Activated CD4-positive, alpha-beta T cell treated with anti-CD3 and anti-CD28 coated beads for 36 hours (primary cell): ENCODE data around the gene DLX3. TPM values are rescaled to one million over a fixed set of nuclear protein-coding genes. Genes with fewer than 3 reads are reported as not detected.

Experiments used
- ATAC-seq: fragments of 200-7000 bp; cut with Tn5 transposase; one replicate; pipeline ENCODE4 v1.10.0; 2021; ENCODE audit warnings: mild to moderate bottlenecking, moderate library complexity
- CTCF ChIA-PET: fragments of 350-600 bp; sonication (Branson Sonifier 250); formaldehyde crosslinking; loops from one replicate; lab custom pipeline; 2021; ENCODE audit warnings: antibody characterized with exemption; lab: Charles Lee
- POLR2A ChIA-PET: fragments of 350-600 bp; sonication (Branson Sonifier 250); formaldehyde crosslinking; loops from one replicate; lab custom pipeline; 2021; ENCODE audit warnings: antibody characterized with exemption, inconsistent platforms; lab: Charles Lee
- DNase-seq: peaks from one replicate; pipeline ENCODE4 v3.0.0-alpha.2; 2020
- H3K27ac Mint-ChIP-seq: one replicate; pipeline ENCODE4 v1.8.0; 2021; ENCODE audit warnings: mixed read lengths
- H3K27me3 Mint-ChIP-seq: one replicate; pipeline ENCODE4 v1.8.0; 2021; ENCODE audit warnings: mixed read lengths
- H3K36me3 Mint-ChIP-seq: one replicate; pipeline ENCODE4 v1.8.0; 2021; ENCODE audit warnings: low read depth, mixed read lengths
- H3K4me1 Mint-ChIP-seq: one replicate; pipeline ENCODE4 v1.8.0; 2021; ENCODE audit warnings: mixed read lengths
- H3K4me3 Mint-ChIP-seq: one replicate; pipeline ENCODE4 v1.8.0; 2021; ENCODE audit warnings: mild to moderate bottlenecking, moderate library complexity, mixed read lengths
- H3K9me3 Mint-ChIP-seq: one replicate; pipeline ENCODE4 v1.8.0; 2021; ENCODE audit warnings: low read depth, mixed read lengths
- intact Hi-C, 2 experiments: fragments of 100-400 bp; cut with DNase I in 1 of 2; cut with micrococcal nuclease in 1 of 2; formaldehyde crosslinking; loops; one replicate each; pipeline versions ENCODE4 v1.14.2 to v1.15.1; 2022 to 2024; cut with DNase I, micrococcal nuclease
- total RNA-seq, 2 experiments: library from RNA; stranded (reverse); gene quantifications; one replicate each; pipeline ENCODE4 v1.2.3, GENCODE V29; 2021

DLX3 gene
- total RNA-seq, 2 experiments from 2014 or later, result 0.09 TPM; not detected in 1

- no peak overlapping the region for H3K27ac Mint-ChIP-seq
- ATAC-seq (no peak), DNase-seq (no peak)
- no peaks in the 10 kb centered on the region for H3K4me1 Mint-ChIP-seq
- ChIA-PET CTCF (interaction anchor here (2.0 to 3.4 kb wide), 2 partner anchors 9 to 28 kb away, joined by 9 to 19 read pairs; no protein-coding TSS in a partner anchor), POLR2A (no interaction called here)
- no peak overlapping the region for H3K4me3 Mint-ChIP-seq
- H3K9me3 Mint-ChIP-seq, result no peaks in the 10 kb centered on the region
- H3K36me3 Mint-ChIP-seq, result no peaks in the 10 kb centered on the region
- intact Hi-C loops, result no loop called here
- H3K27me3 Mint-ChIP-seq, result peaks cover 19% of the 10 kb centered on the region
Measured at GRCh38 chr17:49980703-49981197, 14.3 kb downstream of the DLX3 start.

- no peaks in the 10 kb centered on the region for H3K4me1 Mint-ChIP-seq
- no peaks in the 10 kb centered on the region for H3K36me3 Mint-ChIP-seq
- H3K27me3 Mint-ChIP-seq, result peaks cover 20% of the 10 kb centered on the region
- ATAC-seq (no peak), DNase-seq (no peak)
- H3K9me3 Mint-ChIP-seq, result no peaks in the 10 kb centered on the region
- no peak overlapping the region for H3K27ac Mint-ChIP-seq
- no peak overlapping the region for H3K4me3 Mint-ChIP-seq
- intact Hi-C loops, result no loop called here
- CTCF ChIA-PET, result interaction anchor here (2.0 to 10.4 kb wide), 3 partner anchors 10 to 28 kb away, joined by 9 to 106 read pairs (median 19); partner anchors contain the start of gene DLX3
- POLR2A ChIA-PET, result no interaction called here
Measured at GRCh38 chr17:49979748-49980479, 15.1 kb downstream of the DLX3 start.

GRCh38 chr17:49978501-49978900 is 16.5 kb downstream of the DLX3 start:
- H3K27me3 Mint-ChIP-seq, result peaks cover 30% of the 10 kb centered on the region
- intact Hi-C loops, result no loop called here
- H3K27ac Mint-ChIP-seq, result no peak overlapping the region
- DNase-seq (no peak), ATAC-seq (no peak)
- ChIA-PET CTCF (interaction anchor here (0.6 to 10.4 kb wide), 5 partner anchors 11 to 85 kb away, joined by 3 to 106 read pairs (median 9); partner anchors contain the start of gene DLX3), POLR2A (interaction anchor here (0.5 kb wide), 1 partner anchor 206 kb away, joined by 4 read pairs; no protein-coding TSS in a partner anchor)
- no peak overlapping the region for H3K4me3 Mint-ChIP-seq
- no peaks in the 10 kb centered on the region for H3K9me3 Mint-ChIP-seq
- no peaks in the 10 kb centered on the region for H3K4me1 Mint-ChIP-seq
- H3K36me3 Mint-ChIP-seq, result no peaks in the 10 kb centered on the region

GRCh38 chr17:49977463-49978389 is 17.3 kb downstream of the DLX3 start:
- Mint-ChIP-seq H3K27ac (no peak overlapping the region), H3K36me3 (no peaks in the 10 kb centered on the region), H3K4me1 (no peaks in the 10 kb centered on the region), H3K27me3 (peaks cover 28% of the 10 kb centered on the region), H3K4me3 (no peak overlapping the region), H3K9me3 (no peaks in the 10 kb centered on the region)
- no peak for DNase-seq
- ChIA-PET CTCF (interaction anchor here (0.6 to 10.4 kb wide), 10 partner anchors 21 to 421 kb away, joined by 3 to 106 read pairs (median 4); partner anchors contain the start of gene DLX3), POLR2A (interaction anchor here (0.5 kb wide), 1 partner anchor 207 kb away, joined by 4 read pairs; no protein-coding TSS in a partner anchor)
- intact Hi-C loops, result no loop called here
- no peak for ATAC-seq

- DNase-seq (no peak), ATAC-seq (no peak)
- H3K4me3 Mint-ChIP-seq, result no peak overlapping the region
- no peaks in the 10 kb centered on the region for H3K9me3 Mint-ChIP-seq
- ChIA-PET CTCF (interaction anchor here (0.7 to 10.4 kb wide), 7 partner anchors 22 to 420 kb away, joined by 3 to 106 read pairs (median 4); partner anchors contain the start of gene DLX3), POLR2A (interaction anchor here (0.6 kb wide), 1 partner anchor 9 kb away, joined by 4 read pairs; no protein-coding TSS in a partner anchor)
- no peak overlapping the region for H3K27ac Mint-ChIP-seq
- H3K27me3 Mint-ChIP-seq, result peaks cover 28% of the 10 kb centered on the region
- no peaks in the 10 kb centered on the region for H3K36me3 Mint-ChIP-seq
- intact Hi-C loops, result no loop called here
- H3K4me1 Mint-ChIP-seq, result peaks cover 3% of the 10 kb centered on the region
Measured at GRCh38 chr17:49976828-49977202, 18.2 kb downstream of the DLX3 start.

- Mint-ChIP-seq H3K4me3 (no peak overlapping the region), H3K27ac (no peak overlapping the region), H3K36me3 (no peaks in the 10 kb centered on the region), H3K4me1 (peaks cover 8% of the 10 kb centered on the region), H3K9me3 (no peaks in the 10 kb centered on the region), H3K27me3 (peaks cover 30% of the 10 kb centered on the region)
- CTCF ChIA-PET, result interaction anchor here (0.9 to 10.4 kb wide), 6 partner anchors 22 to 419 kb away, joined by 3 to 106 read pairs (median 4); partner anchors contain the start of gene DLX3
- POLR2A ChIA-PET, result interaction anchor here (0.6 kb wide), 2 partner anchors 9 to 60 kb away, joined by 3 to 4 read pairs; no protein-coding TSS in a partner anchor
- DNase-seq, result no peak
- no peak for ATAC-seq
- intact Hi-C loops, result no loop called here
Measured at GRCh38 chr17:49976163-49976827, 18.7 kb downstream of the DLX3 start.

GRCh38 chr17:49975531-49975930 is 19.5 kb downstream of the DLX3 start:
- ChIA-PET POLR2A (interaction anchor here (0.6 kb wide), 1 partner anchor 60 kb away, joined by 3 read pairs; no protein-coding TSS in a partner anchor), CTCF (interaction anchor here (1.1 to 10.4 kb wide), 4 partner anchors 23 to 418 kb away, joined by 3 to 106 read pairs (median 4); partner anchors contain the start of gene DLX3)
- no peaks in the 10 kb centered on the region for H3K9me3 Mint-ChIP-seq
- H3K27ac Mint-ChIP-seq, result no peak overlapping the region
- no peak for ATAC-seq
- intact Hi-C loops, result no loop called here
- no peak overlapping the region for H3K4me3 Mint-ChIP-seq
- H3K36me3 Mint-ChIP-seq, result no peaks in the 10 kb centered on the region
- H3K4me1 Mint-ChIP-seq, result peaks cover 10% of the 10 kb centered on the region
- DNase-seq, result no peak
- peaks cover 35% of the 10 kb centered on the region for H3K27me3 Mint-ChIP-seq

GRCh38 chr17:49973271-49973615 is 21.8 kb downstream of the DLX3 start:
- peaks cover 41% of the 10 kb centered on the region for H3K27me3 Mint-ChIP-seq
- intact Hi-C loops, result no loop called here
- H3K27ac Mint-ChIP-seq, result no peak overlapping the region
- ChIA-PET CTCF (interaction anchor here (0.6 to 10.4 kb wide), 6 partner anchors 15 to 415 kb away, joined by 3 to 106 read pairs (median 4); partner anchors contain the start of gene DLX3), POLR2A (interaction anchor here (1.1 kb wide), 1 partner anchor 9 kb away, joined by 3 read pairs; no protein-coding TSS in a partner anchor)
- no peak for ATAC-seq
- no peak overlapping the region for H3K4me3 Mint-ChIP-seq
- no peaks in the 10 kb centered on the region for H3K9me3 Mint-ChIP-seq
- no peaks in the 10 kb centered on the region for H3K36me3 Mint-ChIP-seq
- H3K4me1 Mint-ChIP-seq, result peaks cover 15% of the 10 kb centered on the region
- no peak for DNase-seq

- CTCF ChIA-PET, result interaction anchor here (0.7 to 10.4 kb wide), 5 partner anchors 16 to 188 kb away, joined by 3 to 106 read pairs (median 4); partner anchors contain the start of gene DLX3
- intact Hi-C loops, result no loop called here
- POLR2A ChIA-PET, result no interaction called here
- ATAC-seq (no peak), DNase-seq (no peak)
- Mint-ChIP-seq H3K36me3 (no peaks in the 10 kb centered on the region), H3K4me1 (peaks cover 15% of the 10 kb centered on the region), H3K9me3 (no peaks in the 10 kb centered on the region), H3K27ac (no peak overlapping the region), H3K27me3 (peaks cover 46% of the 10 kb centered on the region), H3K4me3 (no peak overlapping the region)
Measured at GRCh38 chr17:49972486-49973270, 22.3 kb downstream of the DLX3 start.
